Left cardiac atrium (tissue), 4 donors: ENCODE measurements around the gene C17orf107. TPM values are rescaled to one million over a fixed set of nuclear protein-coding genes. Genes with fewer than 3 reads are reported as not detected.
"Not testable (repeated sequence)": the region's sequence is repeated elsewhere in the genome, so short reads cannot be mapped to it uniquely, and the experiment has no call there.

ENCODE experiments used
- ATAC-seq, 2 donors: fragments of 200-7000 bp; cut with Tn5 transposase; one replicate each; pipeline ENCODE4 v1.9.1; 2020; ENCODE audit warnings: mild to moderate bottlenecking in 2 of 2, moderate library complexity in 2 of 2
- DNase-seq: peaks from one replicate; pipeline ENCODE4 v3.0.0-alpha.2; 2020
- intact Hi-C, 2 donors: fragments of 100-400 bp; cut with DNase I; formaldehyde crosslinking; loops; one replicate each; pipeline versions ENCODE4 v1.14.1 to v1.15.1; 2022 to 2023
- total RNA-seq, 2 donors: library from RNA; stranded (reverse); fragmentation: NEBNext Ultra II Directional; extraction: Animal tissue kit (Norgen Biotek cat#: 25700); gene quantifications; one replicate each; pipeline ENCODE4 v1.2.1, GENCODE V29; 2021
- donor health status: DM: no; HTN: yes; CAD: no.
- donor health status: DM: no; HTN: yes; CAD: no; lungs with severe emphysema.
- donor health status: DM: yes; HTN: yes; CAD: no.
- donor health status: Dilated cardiomyopathy.

Gene C17orf107
- total RNA-seq, 2 donors from 2014 or later, result 1.3 to 2.3 TPM

DNA sequence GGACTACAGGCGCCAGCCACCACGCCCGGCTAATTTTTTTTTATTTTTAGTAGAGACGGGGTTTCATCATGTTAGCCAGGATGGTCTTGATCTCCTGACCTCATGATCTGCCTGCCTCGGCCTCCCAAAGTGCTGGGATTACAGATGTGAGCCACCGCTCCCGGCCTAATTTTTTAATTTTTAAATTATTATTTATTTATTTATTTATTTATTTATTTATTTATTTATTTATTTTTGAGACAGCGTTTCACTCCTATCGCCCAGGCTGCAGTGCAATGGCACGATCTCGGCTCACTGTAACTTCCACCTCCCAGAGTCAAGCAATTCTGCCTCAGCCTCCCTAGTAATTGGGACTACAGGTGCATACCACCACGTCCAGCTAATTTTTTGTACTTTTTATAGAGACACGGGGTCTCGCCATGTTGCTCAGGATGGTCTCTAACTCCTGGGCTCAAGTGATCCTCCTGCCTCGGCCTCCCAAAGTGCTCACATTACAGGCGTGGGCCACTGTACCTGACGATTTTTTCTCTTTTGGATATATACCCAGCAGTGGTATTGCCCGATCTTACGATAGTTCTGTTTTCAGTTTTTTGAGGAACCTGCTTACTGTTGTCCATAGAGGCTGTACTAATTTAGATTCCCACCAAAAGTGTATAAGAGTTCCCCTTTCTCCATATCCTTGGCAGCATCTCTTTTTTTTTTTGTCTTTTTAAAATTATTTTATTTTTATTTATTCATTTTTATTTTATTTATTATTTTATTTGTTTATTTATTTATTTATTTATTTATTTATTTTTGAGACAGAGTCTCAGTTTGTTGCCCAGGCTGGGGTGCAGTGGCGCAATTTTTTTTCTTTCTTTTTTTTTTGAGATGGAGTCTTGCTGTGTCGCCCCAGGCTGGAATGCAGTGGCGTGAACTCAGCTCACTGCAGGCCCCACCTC, 30.0 kb upstream of the C17orf107 start:
- DNase-seq, ATAC-seq, intact Hi-C loops: not testable (repeated sequence)

GRCh38 chr17:4870855-4871254, 28.5 kb upstream of the C17orf107 start:
- no peak for ATAC-seq
- intact Hi-C loops, result no loop called here

GRCh38 chr17:4872786-4873185, 26.6 kb upstream of the C17orf107 start:
- intact Hi-C loops, result no loop called here
- ATAC-seq (peak; percentile 41 to 50), DNase-seq (no peak)

More at GRCh38 chr17:4870855-4871254, 28.5 kb upstream of the C17orf107 start:
- DNase-seq, result no peak

- DNase-seq, result no peak
- intact Hi-C loops, result loop anchor here in 1 of 2 donors (5.0 kb wide), 1 partner anchor 35 kb away; no protein-coding TSS in a partner anchor
- peak in 1 of 2 donors; percentile 42 for ATAC-seq
Measured at GRCh38 chr17:4877089-4877488, 22.2 kb upstream of the C17orf107 start.

DNA sequence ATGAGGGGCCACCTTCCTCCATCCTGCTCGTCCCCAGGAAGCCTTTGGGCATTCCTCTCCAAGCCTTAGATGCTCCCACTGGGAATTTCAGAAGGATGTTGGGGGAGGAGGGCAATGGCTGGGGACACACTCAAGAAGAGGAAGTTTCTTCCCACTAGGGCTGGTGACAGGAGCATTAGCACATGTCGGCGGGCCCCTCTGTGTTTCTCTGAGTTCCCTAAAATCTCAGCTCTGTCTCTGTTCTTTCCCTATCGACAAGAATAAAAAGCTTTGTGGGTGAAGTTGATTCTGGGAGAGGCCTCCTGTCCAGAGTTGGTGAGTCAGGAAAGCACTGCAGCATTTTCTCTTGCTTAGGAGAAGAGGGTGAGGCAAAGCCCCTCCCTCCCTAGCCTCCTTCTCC, 19.7 kb upstream of the C17orf107 start:
- no peak for DNase-seq
- no peak for ATAC-seq
- intact Hi-C loops, result loop anchor here in 1 of 2 donors (5.0 kb wide), 1 partner anchor 37 kb away; no protein-coding TSS in a partner anchor

- DNase-seq, result no peak
- no peak for ATAC-seq
- intact Hi-C loops, result loop anchor here in 1 of 2 donors (5.0 to 10.0 kb wide), 2 partner anchors 94 to 146 kb away; partner anchors contain the start of genes CXCL16, GLTPD2, MED11 and VMO1
Measured at GRCh38 chr17:4880857-4881256, 18.5 kb upstream of the C17orf107 start.

- intact Hi-C loops, result loop anchor here in 1 of 2 donors (5.0 to 10.0 kb wide), 2 partner anchors 95 to 147 kb away; partner anchors contain the start of genes CXCL16, GLTPD2, MED11 and VMO1
- peak; percentile 61 for DNase-seq
- peak; percentile 71 to 78 for ATAC-seq
Measured at GRCh38 chr17:4881761-4882555, 17.4 kb upstream of the C17orf107 start.

- ATAC-seq (no peak), DNase-seq (no peak)
- intact Hi-C loops, result loop anchor here in 1 of 2 donors (5.0 to 10.0 kb wide), 2 partner anchors 97 to 150 kb away; partner anchors contain the start of genes CXCL16, GLTPD2, MED11 and VMO1
Measured at GRCh38 chr17:4884489-4884888, 14.8 kb upstream of the C17orf107 start.

GRCh38 chr17:4886830-4887229, 12.5 kb upstream of the C17orf107 start:
- no peak for ATAC-seq
- no peak for DNase-seq
- intact Hi-C loops, result loop anchor here (5.0 to 10.0 kb wide), 3 partner anchors 100 to 155 kb away; partner anchors contain the start of genes MED11 (in 2 of the 2), CXCL16 (in 1 of the 2), GLTPD2 (in 1 of the 2) and VMO1 (in 1 of the 2)

DNA sequence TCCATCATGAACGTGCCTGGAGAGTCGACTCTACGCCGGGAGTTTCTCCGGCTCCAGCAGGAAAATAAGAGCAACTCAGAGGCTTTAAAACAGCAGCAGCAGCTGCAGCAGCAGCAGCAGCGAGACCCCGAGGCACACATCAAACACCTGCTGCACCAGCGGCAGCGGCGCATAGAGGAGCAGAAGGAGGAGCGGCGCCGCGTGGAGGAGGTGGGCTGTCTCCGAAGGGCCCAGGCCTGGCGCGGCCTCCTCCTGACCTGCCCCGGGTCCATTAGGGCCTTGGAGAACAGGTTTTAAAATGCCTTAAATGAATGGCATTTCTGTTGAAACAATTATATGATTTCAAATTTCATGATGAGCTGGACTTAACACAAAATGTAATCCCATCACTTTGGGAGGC, 11.8 kb upstream of the C17orf107 start:
- DNase-seq, result no peak
- no peak for ATAC-seq
- intact Hi-C loops, result loop anchor here (5.0 to 10.0 kb wide), 3 partner anchors 100 to 155 kb away; partner anchors contain the start of genes MED11 (in 2 of the 2), CXCL16 (in 1 of the 2), GLTPD2 (in 1 of the 2) and VMO1 (in 1 of the 2)

DNA sequence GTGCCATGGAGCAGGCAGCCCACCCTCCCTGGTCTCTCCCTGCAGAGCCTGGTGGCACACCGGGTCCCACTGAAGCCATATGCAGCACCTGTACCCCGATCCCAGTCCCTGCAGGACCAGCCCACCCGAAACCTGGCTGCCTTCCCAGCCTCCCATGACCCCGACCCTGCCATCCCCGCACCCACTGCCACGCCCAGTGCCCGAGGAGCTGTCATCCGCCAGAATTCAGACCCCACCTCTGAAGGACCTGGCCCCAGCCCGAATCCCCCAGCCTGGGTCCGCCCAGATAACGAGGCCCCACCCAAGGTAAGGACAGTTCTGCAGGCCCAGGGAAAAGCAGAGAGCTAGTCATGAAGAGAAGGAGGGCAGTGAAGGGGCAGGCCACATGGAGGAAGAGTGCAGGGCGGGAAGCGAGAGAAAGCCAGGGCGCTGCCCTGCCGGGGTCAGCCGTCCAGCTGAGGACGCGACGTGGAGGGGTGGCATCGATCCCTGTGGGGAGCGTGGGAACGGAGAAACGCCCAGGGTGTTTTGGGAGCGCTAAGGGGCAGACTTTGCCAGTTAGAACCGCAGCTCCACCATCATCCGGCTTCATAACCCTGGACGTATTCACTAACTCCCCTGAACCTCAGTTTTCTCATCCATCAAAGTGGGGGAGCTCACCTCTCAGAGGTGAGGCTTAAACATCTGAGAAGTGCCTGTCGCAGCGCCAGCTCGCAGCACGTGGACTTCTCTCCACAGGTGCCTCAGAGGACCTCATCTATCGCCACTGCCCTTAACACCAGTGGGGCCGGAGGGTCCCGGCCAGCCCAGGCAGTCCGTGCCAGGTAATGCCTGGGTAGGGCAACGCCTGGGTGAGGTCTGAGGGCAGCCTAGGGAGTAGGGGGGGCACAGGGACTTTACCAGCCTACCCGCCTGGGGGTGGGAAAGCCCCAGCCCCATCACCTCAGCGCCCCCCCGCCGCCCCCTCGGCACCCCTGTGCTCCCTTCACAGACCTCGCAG, 7.6 kb upstream of the C17orf107 start:
- intact Hi-C loops, result no loop called here
- no peak for ATAC-seq
- no peak for DNase-seq

DNA sequence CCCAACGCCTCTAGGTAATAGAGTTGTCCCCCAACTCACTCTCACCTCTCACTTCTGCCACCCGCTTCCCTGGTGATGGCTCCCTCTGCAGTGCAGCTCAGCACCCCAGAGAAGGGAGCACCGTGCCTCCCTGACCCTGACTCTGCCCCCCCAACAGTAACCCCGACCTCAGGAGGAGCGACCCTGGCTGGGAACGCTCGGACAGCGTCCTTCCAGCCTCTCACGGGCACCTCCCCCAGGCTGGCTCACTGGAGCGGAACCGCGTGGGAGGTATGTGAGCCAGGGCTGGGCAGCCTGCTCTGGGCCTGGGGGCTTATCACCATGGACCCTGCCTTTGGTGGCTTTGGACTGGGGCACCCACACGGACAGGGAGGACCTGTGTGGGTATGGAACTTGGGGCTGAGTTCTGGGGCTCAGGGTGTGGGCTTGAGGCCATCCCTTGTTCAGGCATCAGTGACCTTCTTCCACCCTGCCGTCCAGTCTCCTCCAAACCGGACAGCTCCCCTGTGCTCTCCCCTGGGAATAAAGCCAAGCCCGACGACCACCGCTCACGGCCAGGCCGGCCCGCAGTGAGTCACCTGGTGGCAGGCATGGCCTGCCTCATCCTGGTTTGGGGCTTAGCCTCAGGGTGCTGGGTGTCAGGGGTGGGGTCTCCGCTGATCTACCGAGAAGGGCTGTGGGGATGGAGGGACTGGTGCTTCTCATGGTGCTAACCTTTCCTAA, 6.7 kb upstream of the C17orf107 start:
- ATAC-seq, result no peak
- intact Hi-C loops, result no loop called here
- peak; percentile 24 for DNase-seq

DNA sequence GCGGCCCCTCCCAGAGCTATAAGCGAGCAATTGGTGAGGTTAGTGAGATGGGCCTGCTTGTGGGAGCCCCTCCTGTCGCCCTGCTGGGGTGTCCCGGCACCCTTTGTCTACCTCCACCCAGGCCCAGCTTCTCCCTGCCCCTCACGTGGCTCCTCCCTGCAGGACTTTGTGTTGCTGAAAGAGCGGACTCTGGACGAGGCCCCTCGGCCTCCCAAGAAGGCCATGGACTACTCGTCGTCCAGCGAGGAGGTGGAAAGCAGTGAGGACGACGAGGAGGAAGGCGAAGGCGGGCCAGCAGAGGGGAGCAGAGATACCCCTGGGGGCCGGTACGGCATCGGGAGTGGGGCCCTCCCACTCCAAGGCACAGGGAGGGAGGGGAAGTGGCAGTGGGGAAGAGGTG, 6.1 kb upstream of the C17orf107 start:
- intact Hi-C loops, result no loop called here
- DNase-seq, result peak; percentile 22
- ATAC-seq, result no peak

DNA sequence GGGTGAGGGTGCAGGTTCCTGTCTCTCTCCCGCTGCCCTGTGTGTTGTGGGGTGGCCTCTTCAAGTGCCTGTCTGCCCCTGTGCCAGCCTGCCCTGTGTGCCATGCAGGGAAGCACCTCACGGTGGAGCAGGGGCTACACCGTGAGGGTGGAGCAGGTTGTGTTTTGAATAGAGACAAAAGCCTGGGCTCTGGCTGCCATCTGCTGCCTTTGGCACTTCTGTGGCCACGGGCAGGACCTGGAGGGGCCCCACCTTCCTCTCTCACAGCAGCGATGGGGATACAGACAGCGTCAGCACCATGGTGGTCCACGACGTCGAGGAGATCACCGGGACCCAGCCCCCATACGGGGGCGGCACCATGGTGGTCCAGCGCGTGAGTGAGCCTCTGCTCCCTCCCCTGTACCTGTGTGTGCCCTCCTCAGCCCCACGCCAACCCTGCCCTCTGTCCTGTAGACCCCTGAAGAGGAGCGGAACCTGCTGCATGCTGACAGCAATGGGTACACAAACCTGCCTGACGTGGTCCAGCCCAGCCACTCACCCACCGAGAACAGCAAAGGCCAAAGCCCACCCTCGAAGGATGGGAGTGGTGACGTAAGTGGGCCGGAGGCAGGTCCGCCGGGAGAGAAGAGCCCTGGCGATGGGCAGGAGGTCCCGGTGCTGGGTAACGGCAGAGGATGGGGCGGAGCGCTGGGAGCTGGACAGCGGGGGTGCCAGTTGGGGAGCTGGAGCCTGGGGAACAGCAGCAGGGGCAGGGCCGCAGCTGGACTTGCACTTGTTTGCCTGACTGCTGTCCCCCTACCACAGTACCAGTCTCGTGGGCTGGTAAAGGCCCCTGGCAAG, 5.4 kb upstream of the C17orf107 start:
- DNase-seq (peak; percentile 24), ATAC-seq (no peak)
- intact Hi-C loops, result no loop called here

DNA sequence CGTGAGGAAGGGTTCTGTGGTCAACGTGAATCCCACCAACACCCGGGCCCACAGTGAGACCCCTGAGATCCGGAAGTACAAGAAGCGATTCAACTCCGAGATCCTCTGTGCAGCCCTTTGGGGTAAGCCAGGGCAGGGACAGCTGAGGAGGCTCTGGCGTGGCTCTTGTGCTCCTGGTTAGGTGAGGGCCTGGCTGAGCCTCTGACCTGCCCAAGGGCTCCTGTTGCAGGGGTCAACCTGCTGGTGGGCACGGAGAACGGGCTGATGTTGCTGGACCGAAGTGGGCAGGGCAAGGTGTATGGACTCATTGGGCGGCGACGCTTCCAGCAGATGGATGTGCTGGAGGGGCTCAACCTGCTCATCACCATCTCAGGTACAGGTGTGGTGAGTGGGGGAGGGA, 4.2 kb upstream of the C17orf107 start:
- intact Hi-C loops, result no loop called here
- ATAC-seq, result no peak
- DNase-seq, result no peak

GRCh38 chr17:4895657-4896331, 3.5 kb upstream of the C17orf107 start:
- intact Hi-C loops, result no loop called here
- ATAC-seq (no peak), DNase-seq (peak; percentile 22)
